ENCODE measurements around the gene LRRN1.
A peak's percentile ranks its signal among the peaks of the same experiment; 100 is the strongest.
"Not testable (repeated sequence)": the region's sequence is repeated elsewhere in the genome, so short reads cannot be mapped to it uniquely, and the experiment has no call there.

The LRRN1 gene

DNA sequence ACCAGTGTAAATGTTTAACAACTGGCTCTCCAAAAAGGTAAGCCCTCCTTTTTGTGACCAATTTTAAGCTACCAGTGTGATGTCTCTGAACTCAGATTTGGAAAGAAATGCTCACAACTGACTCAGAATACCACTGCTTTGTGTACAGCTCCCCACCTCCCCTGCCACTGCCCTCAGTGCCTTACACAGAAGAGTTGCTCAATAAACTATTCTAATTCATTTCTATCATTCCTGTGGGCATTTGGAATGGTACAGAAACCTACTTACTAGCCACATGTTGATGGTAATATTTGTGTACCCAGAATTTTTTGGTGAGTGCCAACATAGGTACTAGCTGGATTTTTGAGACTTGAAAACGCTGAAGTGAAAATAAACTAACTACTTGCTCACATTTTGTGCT is 16.0 kb downstream of the LRRN1 start:
- no peak for DNase-seq

DNA sequence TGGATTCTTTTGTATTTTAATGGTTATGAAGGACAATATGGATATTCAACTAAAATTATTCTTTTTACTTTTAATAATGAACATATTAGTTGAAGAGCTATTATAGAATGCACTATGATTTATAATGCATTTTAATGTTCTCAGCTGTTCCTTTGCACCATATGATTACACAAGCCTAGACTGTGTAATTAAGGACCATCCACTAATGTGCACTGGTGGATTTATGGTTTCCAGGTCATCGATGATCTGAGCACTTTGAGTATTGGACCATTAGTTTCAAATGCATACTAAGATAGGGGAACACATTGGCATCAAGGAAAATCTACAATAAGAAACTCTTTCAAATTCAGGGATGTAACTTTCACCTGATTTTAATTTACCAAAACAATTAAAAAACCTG is 16.8 kb downstream of the LRRN1 start:
- no peak for DNase-seq

DNA sequence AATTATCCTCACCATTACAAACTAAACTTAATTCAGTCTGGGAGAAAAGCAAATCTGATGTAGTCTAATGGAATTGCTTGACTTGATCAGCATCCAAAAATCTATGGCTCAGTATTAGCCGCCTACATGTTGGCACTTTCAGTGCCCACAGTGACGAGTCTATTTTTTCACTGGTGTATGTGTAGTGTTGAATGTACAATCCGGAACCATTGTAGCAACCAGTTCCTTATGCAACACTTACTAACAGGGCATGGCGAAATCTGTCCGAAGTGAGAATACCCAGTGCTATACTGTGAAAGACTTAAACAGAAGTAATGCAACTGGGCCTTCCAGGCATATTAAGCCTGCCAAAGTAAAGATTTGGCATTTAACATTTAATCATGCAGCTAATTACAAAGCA is 18.6 kb downstream of the LRRN1 start:
- no peak for DNase-seq

DNA sequence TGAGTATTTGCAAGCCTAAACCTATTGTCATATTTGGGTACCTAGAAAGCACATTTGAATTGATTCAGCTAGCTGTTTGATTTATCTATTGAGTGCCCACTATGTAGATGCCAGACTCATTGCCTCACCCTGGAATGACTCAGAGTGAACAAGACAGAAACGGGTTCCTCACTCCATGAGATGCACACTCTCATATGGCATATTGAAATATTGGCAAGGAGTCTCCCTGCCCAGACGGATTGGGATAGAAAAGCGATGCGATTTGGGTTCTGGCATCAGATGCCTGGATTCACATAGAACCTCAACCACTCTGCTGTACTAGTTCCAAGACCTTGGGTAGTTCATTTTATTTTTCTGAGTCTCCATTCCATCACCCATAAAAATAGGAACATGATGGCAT is 22.5 kb downstream of the LRRN1 start:
- no peak for DNase-seq

DNA sequence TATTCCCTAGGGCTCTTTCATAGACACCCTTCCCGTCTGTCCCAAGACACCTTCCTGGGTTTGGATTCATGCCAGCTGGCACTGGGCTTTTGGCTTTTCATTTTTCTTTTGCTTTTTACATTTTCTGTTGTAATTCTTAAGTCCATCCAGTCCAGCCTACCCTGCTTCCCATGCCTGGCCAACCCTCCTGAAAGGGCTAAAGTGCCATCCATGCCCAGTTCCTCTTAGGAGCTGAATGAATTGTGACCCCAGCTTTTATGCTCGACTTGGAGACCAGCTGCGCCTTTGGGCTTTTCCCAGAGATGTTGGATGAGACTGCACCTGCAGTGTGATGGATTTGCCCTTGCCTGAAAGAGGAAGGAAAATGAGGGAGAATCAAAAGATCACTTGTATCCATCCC is 25.8 kb downstream of the LRRN1 start:
- DNase-seq = peak; percentile 1

DNA sequence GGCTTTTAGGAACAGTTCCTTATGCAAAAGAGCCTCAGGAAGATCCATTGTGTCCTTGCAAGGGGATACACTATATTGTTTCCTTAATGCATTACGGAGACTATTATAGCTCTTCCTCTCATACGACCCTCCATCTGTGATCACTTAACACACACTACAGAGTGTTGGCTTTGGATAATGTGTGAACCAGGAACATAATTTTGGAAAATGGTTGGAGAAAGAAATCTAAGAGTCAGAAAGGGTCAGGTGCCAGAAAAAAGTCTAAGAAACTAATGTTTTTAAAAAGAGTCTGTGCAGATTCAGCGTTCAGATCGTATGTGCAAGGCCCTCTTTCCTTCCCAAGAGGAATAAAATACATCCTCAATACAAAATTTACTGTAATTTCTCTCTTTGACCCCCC is 27.3 kb downstream of the LRRN1 start:
- no peak for DNase-seq

DNA sequence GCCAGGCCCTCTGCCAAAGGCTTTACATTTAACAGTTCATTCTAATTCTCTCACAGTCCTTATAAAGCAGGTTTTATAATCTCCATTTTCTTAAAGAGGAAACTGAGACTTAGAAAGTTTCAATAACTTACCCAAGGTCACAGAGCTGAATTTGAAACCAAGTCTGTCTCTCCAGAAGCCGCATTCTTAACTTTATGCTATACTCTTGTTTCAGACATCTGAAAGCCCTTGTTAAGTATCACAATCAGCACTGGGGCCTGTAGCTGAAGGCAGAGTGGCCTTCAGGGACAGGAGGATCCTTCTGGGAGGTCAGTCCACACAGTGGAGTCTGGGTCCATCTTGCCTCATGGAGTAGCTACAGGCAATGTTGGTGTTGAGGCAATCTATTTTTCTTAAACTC is 27.9 kb downstream of the LRRN1 start:
- no peak for DNase-seq

DNA sequence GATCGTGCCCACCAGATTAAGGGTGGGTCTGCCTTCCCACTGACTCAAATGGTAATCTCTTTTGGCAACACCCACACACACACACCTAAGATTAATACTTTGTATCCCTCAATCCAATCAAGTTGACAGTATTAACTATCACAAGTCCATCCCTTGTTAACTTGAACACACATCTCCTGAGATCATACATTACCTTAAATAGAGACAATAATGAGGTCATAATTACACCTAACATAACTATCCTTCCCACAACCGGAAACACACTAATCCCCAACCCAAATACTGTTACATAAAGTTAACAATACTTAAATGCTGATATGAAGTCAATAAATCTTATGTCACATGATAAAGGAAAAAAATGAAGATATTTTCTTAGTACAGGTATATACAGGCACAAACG is 29.2 kb downstream of the LRRN1 start:
- not testable (repeated sequence) for DNase-seq

DNA sequence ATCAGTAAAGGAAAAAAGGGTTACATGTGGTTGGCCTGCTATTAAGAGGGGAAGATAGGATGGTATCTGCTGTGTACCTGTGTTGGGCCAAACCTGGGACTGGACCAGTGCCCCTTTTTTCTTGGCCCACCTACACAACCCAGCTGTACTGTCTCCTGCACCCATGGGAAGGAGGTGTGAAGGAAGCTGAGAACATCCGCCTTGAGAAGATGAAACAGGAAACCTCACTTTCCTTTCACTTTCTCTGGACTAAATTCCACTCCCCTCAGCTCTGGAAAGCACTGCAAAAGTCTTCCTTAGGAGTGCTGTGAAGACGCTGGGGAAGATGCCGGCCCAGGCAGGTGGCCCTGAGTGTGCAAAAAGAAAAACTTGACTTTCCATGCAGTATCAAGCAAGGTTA is 37.6 kb downstream of the LRRN1 start:
- DNase-seq = no peak

DNA sequence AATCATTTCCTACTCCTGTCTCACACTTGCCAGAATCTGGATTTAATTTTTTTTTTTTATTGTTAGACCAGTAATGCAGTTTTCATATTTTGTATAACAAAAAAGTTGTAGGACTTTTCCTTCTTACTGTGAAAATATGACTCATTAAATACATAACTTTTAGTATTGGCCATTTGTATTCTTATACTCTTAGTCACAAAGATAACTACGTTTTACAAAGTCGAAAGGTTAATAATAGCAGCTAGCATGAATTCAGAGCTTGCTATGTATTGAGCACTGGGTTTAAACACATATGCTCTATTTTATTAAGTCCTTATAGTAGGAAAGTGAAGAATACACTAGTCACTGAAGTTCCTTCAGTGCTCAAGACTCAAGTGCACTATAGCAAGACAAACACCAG is 43.1 kb downstream of the LRRN1 start:
- no peak for DNase-seq

DNA sequence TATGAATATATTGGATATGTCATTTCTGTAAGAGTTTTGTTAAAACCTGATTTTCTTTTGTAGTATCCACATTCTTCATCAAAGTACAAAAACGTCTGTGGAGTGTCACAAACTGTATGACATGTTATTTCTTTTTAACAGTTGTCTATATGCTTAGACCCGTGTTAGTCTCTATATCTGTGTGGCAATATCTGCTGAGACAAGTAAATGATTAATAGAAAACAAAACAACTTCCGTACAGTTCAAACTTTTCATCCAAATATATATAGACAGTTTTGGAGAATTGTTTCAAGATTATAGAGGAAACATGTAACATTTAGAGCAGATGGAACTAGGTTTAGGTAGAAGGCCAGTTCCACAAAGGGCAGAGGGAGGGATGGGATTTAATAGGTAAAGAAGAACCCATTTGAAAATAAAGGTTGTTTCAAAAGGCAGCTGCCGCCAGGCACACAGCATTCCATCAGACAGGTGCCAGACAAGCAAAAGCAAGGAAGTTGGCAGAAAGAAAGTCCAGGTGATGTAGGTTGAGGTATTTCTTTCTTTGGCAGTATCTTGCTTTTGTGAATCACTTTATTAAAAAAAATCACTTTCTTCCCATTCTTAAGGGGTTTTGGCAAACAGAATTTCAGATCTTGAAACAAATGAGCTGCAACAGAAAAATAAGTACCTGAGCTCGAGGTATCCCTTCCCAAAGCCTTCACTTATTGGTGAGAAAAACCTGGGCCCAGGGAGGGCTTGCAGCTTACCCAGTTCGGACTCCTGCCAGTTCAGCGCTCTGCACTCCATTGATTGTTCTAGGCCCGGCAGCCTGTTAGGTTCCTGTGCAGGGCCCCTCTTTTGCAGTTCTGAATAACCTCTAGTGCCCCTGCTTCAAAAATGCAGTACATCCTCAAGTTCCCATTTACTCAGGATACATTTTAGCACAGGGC is 49.0 kb downstream of the LRRN1 start:
- no peak for DNase-seq

DNA sequence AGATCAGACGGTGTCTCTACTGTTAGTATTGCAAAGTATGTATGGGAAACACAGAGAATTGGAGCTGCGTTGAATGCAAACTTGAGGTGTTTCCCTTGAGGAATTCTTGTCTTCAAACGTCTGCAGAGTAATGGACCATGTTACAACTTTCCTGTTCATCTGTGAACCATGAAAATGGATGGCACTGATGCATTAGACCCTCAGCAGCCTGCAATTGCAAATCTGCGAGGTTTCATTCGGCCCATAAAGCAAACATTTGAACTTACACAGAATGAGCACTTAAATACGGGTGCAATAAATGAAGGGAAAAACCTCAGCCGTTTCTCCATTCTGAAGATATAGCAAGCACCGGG is 49.7 kb downstream of the LRRN1 start:
- no peak for DNase-seq

DNA sequence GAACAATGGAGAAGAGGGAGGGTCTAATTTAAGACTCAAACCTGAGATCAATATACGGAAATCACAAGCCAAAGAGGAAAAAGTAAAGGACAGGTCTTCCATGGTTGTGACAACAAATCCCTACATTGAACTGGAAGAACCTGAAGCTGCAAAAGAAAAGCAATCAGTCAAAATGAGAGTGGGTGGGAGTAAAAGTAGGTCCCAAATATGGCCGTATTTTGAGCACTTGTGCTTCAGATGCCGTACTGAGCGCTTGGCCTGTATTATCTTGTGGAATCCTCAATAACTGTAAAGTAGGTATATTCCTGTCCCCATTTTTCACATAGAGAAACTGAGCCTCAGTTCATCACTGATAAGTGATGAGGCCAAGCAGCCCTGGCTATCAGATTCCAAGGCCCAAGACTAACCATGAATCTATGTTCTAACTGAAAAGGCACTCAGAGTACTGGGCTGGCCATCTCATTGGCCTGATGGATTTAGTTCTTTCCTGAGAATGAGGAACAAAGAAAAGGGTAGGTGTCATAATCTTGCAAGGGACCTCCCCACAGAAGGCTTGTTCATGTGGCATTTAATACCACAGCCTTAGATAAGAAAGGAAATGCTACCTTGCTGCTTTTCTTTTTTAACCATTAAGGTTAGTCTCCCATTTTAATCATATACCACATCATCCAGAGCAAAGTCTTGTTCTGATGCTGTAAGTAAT is 52.5 kb downstream of the LRRN1 start:
- no peak for DNase-seq

DNA sequence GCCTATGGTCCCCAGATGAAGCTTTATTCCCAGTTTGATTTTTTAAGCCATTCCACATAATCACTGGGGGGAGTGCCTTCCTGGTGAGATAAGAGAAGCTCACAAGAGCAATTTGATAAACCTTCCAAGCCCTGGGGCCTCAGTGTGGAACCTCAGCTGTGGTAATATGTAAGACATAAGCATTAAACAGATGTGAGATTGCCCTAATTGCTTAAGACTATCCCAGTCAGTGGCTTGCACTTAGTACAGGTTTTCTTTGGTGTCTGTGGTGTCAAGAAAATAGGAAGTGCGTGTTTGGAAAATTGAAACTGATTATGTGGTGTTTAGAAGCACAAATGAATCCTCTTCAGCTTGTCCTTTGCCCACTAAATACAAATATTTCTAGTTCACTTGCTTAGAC is 54.3 kb downstream of the LRRN1 start:
- no peak for DNase-seq

DNA sequence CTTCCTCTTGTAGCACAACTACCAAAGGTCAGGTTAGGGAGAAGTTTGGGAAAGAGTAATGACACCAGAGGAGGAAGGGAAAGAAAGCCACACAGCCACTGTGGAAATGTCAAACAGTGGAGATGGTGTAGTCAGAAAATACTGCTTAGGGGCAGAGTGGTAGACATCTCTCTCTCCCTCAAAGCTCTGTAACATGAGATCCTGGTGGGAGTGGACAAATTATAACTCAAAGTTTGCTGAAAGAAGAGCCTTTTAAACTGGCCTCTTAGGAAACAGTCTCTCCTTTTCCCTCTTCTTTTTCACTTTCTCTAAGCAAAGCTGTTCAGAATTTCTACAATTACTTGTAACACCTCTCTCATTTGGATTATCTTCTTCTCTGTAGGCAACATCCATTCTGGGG is 55.8 kb downstream of the LRRN1 start:
- no peak for DNase-seq

DNA sequence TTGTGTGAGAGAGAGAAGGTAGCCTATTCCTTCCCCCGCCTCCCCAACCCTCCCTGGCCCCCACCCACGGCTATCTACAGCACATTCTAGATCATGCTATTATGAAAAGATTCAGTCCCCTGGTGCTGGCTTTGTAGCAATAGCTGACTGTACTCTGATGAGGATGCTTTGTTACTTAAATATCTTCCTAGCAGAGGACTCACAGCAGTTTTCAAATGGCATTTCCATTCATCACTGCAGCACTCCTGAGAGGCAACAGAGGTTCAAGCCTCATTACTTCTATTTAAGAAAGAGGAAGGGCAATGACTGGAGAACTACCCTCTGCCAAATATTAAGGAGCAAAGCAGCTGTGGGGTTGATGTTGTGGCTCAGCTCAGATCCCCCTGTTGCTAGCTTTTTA is 61.0 kb downstream of the LRRN1 start:
- no peak for DNase-seq

DNA sequence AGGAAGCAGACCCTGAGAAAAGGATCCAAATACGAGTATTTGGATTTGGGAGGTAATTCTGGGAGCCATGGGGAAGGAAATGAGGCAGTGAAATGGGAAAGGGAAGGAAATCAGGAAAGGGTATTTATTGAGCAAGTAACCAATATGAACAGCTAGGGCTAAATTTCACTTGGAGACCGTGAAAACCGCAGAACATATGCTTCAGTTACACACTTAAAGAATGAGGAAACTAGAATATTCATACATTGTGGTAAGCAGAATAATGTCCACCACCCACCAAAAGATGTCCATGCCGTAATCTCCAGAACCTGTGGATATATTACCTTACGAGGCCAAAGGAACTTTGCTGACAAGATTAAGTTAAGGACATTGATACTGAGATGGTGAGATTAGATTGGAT is 63.3 kb downstream of the LRRN1 start:
- no peak for DNase-seq

DNA sequence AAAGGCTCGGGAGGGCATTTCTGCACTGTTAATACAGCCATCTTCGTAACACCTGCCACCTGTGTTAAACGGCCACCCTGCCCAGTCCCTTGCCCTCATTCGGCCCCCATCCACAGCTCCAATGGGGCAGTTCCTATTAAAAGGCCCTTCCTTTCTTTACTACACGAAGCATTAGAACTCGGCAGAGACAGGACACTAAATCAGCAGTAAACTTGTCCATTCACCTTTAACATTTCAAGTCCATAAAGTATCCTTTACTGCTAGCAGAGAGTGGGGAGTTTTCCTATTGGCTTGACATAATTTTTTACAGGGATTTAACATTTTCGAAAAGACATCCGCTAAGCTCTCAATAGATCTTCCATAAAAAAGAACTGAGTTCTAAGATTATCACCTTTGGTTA is 76.3 kb downstream of the LRRN1 start:
- no peak for DNase-seq

DNA sequence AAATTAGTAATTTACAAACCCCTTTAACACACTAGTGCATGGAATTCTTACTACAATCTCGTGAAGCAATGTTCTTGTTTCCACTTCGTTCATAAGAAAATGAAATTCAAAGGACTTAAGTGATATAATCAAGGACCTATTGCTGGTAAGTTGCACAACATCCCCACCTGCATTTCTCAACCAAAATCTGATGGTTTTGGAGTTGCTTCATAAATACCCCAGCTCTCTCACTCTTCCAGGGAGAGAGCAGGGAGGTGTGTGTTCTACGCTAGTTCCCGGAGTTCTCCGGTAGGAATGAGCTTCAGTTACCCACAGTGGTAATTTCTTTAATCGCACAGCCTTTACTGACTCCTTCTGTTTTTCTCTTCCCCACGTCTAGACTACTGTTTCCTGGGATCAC is 81.8 kb downstream of the LRRN1 start:
- no peak for DNase-seq

DNA sequence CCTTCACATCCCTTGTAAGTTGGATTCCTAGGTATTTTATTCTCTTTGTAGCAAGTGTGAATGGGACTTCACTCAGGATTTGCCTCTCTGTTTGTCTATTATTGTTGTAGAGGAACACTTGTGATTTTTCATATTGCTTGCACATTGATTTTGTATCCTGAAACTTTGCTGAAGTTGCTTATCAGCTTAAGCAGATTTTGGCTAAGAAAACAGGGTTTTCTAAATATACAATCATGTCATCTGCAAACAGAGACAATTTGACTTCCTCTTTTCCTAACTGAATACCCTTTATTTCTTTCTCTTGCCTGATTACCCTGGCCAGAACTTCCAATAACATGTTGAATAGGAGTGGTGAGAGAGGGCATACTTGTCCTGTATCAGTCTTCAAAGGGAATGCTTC is 88.1 kb downstream of the LRRN1 start:
- not testable (repeated sequence) for DNase-seq

DNA sequence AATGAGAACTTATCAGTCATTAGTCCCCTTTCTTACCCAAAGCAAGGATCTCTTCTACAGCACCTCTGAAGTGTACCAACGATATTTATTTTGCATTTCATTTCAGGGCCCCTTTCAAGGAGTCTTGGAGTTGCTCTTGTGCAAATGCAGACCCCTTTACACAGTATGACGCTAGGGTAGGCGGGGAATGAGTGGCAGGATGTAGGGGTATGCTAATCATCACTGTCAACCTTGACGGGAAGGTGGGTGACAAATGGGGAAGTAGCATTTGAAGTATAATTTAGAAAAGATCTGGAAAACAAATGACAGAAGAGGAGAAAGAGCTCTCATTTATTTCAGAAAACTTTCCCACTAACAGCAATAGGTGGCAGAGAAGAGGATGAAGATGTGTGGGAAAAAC is 94.4 kb downstream of the LRRN1 start:
- no peak for DNase-seq
